Measurements from ENCODE around the gene MIOX.

DNA sequence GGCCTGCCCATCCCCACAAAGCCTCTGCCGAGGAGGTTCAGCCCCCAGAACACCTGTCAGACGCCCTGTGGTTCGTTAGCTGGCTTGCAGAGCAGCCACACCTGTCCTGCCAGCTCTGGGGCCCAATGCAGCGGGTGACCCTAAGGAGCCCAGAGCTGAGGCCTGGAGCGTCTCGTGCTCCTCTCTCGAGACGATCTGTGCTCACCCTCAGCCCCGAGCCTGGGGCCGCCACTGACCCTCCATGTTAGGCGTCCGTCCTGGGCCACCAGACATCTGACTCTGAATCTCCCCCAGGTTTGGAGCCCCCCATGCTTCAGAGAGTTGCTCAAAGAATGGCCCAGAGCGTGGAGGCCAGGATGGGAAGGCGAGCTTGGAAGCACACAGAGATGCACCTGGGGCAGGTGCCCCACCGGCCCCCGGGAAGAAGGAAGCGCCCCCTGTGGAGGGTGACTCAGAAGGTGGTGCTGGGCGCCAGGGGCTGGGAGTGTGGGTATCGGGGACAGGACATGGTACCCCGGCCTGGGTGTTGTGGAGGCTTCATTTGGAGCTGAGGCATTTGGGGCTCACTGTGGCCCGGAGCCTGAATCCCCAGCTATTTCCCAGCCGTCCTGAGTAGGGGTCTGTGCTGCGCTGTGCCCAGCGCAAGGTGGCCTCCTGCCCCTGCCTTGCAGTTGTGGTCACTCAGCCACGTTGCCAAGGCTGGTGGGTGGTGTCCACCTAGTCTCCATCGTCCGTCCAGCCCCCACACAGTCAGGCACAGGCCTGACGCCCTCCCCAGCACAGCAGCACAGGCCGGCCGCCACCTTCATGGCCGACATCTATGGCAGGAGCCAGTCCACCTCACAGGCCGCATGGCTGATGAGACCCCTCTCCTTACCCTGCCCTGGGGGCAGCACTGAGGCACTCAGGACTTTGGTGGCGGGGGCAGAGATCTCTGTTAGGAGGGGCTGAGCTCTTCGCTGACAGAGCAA is 48.1 kb upstream of the MIOX start:
- TF ChIP-seq TAF1 (IDR thresholded peaks at IDR 0.05; ENCODE audit: low read depth), result no peak
- TF ChIP-seq EP300 (IDR thresholded peaks at IDR 0.05; ENCODE audit: borderline replicate concordance), result no peak
- TF ChIP-seq TCF12 (IDR thresholded peaks at IDR 0.05; ENCODE audit: low read depth), result no peak

Measured in Ishikawa (cell line).